IPS DF 4.7 (cell line): ENCODE results near the gene NPB.
"Not testable (repeated sequence)": the region's sequence is repeated elsewhere in the genome, so short reads cannot be mapped to it uniquely, and the experiment has no call there.

ENCODE experiments used
- DNase-seq: peaks from one replicate; pipeline ENCODE4 v3.0.0-alpha.2; 2013; ENCODE audit warnings: low spot score; ENCODE audit errors: extremely low read depth

NPB gene

GRCh38 chr17:81911969-81912368, 9.9 kb downstream of the NPB start:
- DNase-seq, result no peak

- no peak for DNase-seq
Observed at GRCh38 chr17:81912441-81913309, 10.6 kb downstream of the NPB start.

GRCh38 chr17:81913394-81914102, 11.5 kb downstream of the NPB start:
- no peak for DNase-seq

- DNase-seq, result no peak
Observed at GRCh38 chr17:81914103-81914850, 12.2 kb downstream of the NPB start.

- no peak for DNase-seq
Observed at GRCh38 chr17:81915331-81915730, 13.3 kb downstream of the NPB start.

- no peak for DNase-seq
Observed at GRCh38 chr17:81916234-81917001, 14.4 kb downstream of the NPB start.

GRCh38 chr17:81917565-81918332, 15.7 kb downstream of the NPB start, which contains the start of gene SIRT7:
TSS of gene SIRT7 (minus strand) at chr17:81918176. CDS start at chr17:81918131, 45 bp downstream.
- no peak for DNase-seq

GRCh38 chr17:81918333-81918669, 16.3 kb downstream of the NPB start:
- not testable (repeated sequence) for DNase-seq

GRCh38 chr17:81918832-81919545, 17.0 kb downstream of the NPB start:
- no peak for DNase-seq

GRCh38 chr17:81920612-81921536, 18.8 kb downstream of the NPB start:
- no peak for DNase-seq

- no peak for DNase-seq
Observed at GRCh38 chr17:81921537-81921862, 19.5 kb downstream of the NPB start.

GRCh38 chr17:81921996-81922565, 20.0 kb downstream of the NPB start:
- DNase-seq, result no peak

GRCh38 chr17:81922566-81923301, 20.7 kb downstream of the NPB start:
- no peak for DNase-seq

- no peak for DNase-seq
Observed at GRCh38 chr17:81923302-81924260, 21.5 kb downstream of the NPB start.

- no peak for DNase-seq
Observed at GRCh38 chr17:81924557-81925532, 22.8 kb downstream of the NPB start.
